Epithelial cell of esophagus (primary cell): ENCODE measurements around the gene VNN1.
"Not testable (repeated sequence)": the region's sequence is repeated elsewhere in the genome, so short reads cannot be mapped to it uniquely, and the experiment has no call there.

ENCODE experiments used
- DNase-seq: peaks from one replicate; pipeline ENCODE4 v3.0.0; 2010; ENCODE audit warnings: low read depth
- H3K4me3 ChIP-seq: 2 replicates; pipeline ENCODE4 v1.5.1; 2011; ENCODE audit warnings: mild to moderate bottlenecking, low read length, control low read depth
- TF ChIP-seq, protein P1 (sequence below): IDR thresholded peaks from 2 replicates; pipeline ENCODE4 v1.5.1; 2011; ENCODE audit warnings: low read depth, mild to moderate bottlenecking, low read length, control low read depth, inconsistent platforms; ENCODE audit not compliant: insufficient read depth; ENCODE audit errors: missing control alignments

The VNN1 gene

DNA sequence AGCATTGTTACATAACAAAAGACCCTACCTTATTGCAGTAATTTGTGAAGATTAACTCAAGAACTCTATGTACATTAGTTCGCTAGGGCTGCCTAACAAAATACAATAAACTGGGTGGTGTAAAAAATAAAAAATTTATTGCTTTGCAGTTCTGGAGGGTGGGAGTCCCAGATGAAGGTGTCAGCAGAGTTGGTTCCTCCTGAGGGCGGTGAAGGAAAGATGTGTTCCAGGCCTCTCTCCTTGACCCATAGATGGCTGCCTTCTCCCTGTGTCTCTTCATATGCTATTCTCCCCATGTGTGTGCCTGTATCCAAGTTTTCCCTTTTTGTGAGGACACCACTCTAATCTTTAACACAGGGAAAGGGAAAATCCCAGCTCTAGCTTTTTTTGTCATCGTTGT is 305 bp upstream of the VNN1 start:
- TF ChIP-seq, protein P1, sequence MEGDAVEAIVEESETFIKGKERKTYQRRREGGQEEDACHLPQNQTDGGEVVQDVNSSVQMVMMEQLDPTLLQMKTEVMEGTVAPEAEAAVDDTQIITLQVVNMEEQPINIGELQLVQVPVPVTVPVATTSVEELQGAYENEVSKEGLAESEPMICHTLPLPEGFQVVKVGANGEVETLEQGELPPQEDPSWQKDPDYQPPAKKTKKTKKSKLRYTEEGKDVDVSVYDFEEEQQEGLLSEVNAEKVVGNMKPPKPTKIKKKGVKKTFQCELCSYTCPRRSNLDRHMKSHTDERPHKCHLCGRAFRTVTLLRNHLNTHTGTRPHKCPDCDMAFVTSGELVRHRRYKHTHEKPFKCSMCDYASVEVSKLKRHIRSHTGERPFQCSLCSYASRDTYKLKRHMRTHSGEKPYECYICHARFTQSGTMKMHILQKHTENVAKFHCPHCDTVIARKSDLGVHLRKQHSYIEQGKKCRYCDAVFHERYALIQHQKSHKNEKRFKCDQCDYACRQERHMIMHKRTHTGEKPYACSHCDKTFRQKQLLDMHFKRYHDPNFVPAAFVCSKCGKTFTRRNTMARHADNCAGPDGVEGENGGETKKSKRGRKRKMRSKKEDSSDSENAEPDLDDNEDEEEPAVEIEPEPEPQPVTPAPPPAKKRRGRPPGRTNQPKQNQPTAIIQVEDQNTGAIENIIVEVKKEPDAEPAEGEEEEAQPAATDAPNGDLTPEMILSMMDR, result no peak

DNA sequence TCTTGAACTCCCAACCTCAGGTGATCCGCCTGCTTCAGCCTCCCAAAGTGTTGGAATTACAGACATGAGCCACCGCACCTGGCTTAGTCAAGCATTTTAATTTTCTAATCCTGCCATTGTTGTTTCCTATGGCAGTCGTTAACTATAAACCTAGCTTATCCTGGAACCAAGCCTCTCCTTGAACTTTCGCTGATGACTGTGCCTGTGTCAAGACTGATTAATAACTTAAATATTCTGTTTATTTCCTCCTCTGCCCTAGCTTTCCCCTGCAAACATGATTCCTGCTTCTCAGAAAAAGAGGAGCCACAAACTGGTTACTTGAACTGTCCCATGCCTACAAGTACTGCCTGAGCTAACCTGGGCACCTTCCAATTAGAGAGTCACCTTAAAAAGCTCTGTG is 1.5 kb downstream of the VNN1 start:
- DNase-seq, result peak; percentile 93
- no peak overlapping the region for H3K4me3 ChIP-seq
- TF ChIP-seq, protein P1, result no peak

More for the DNA sequence above, 305 bp upstream of the VNN1 start:
- no peak for DNase-seq
- H3K4me3 ChIP-seq, result no peak overlapping the region

DNA sequence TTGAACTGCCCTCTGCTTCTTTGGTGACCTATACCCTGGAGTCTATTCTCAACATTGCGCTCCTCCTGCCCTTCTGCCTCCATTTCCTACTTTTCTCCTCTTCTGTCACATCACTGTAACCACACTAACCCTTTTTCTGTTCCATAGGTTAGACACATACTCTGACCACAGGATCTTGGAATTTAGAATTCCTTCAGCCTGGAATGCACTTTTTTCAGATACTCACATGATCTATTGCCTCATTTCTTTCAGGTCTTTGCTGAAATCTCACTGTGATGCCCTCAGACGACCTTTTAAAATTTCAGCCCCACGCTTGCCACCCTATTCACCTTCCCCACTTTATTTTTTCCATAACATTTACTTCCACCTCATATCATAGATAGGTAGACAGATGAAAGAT is 5.1 kb downstream of the VNN1 start:
- H3K4me3 ChIP-seq, result no peak overlapping the region
- TF ChIP-seq, protein P1, result no peak
- DNase-seq, result no peak

DNA sequence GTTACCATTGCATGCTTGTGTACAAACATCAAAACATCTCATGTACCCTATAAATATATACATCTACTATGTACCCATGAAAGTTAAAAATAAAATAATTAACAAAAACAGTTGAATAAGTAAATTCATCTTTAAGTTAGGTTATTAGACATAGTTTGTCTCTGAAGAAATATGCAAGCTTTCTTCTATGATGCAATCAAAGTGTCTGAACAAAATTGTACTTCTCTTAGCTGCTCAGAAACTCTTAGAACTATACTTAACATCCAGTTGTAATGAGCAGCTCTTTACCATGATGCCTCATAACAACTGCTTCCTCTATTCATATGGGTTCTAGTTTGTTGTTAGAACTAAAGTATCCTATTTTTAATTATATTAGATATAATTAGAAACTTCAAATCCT is 5.9 kb downstream of the VNN1 start:
- no peak overlapping the region for H3K4me3 ChIP-seq
- TF ChIP-seq, protein P1, result no peak
- DNase-seq, result no peak

DNA sequence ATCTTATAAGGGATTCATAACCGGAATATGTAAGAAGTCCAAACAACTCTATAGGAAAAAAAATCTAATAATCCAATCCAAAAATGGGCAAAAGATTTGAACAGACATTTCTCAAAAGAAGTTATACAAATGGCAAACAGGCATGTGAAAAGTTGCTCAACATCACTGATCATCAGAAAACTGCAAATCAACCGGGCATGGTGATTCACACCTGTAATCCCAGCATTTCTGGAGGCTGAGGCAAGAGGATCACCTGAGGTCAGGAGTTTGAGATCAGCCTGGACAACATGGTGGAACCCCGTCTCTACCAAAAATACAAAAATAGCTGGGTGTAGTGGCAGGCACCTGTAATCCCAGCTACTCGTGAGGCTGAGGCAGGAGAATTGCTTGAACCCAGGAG is 7.1 kb downstream of the VNN1 start:
- peak; percentile 28 for DNase-seq
- not testable (repeated sequence) for H3K4me3 ChIP-seq

DNA sequence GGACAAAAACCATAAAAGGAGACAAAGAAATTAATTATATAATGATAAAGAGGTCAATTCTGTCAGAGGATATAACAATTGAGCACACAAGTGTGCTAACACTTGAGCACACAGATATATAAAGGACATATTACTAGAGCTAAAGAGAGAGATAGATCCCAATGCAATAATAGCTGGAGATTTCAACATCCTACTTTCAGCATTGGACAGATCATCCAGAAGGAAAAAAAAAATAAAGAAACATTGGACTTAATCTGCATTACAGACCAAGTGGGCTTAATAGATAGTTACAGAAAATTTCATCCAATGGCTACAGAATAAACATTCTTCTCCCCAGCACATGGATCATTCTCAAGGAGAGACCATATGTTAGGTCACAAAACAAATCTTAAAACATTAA is 9.9 kb downstream of the VNN1 start:
- no peak overlapping the region for H3K4me3 ChIP-seq
- TF ChIP-seq, protein P1, result no peak
- DNase-seq, result no peak

DNA sequence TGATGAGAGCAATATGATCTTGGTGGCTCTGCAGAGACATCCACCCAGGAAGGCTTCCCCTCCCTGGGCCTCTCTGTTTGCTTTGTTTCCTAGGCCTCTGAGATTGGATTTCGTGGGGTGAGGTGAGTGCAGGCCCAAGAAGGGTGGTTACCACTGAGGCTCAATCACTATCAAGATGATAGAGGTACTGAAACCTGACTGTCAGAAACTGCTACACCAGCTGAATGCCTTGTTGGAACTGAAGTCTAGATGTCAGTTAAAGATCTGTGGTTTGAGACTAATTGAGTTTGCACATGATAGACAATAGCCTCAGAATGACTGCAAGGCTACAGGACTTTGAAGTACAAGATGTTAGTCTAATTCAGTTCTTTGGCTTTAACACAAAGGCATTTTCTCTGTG is 15.2 kb downstream of the VNN1 start:
- TF ChIP-seq, protein P1, result no peak
- no peak for DNase-seq
- H3K4me3 ChIP-seq, result no peak overlapping the region

DNA sequence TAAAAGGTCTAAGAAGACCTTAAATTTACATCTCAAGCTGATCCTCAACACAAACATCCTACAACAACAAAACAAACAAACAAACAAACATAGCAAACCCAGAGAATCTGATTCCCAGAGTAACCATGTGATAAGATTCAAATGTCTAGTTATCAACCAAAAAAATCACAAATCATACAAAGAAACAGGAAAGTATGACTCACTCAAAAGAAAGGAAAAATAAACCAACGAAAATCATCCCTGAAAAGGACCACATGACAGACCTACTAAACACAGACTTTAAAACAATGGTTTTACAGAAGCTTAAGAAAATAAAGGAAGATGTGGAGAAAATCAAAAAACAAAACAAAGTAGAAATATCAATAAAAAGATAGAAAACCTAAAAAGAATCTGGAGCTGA is 18.1 kb downstream of the VNN1 start:
- TF ChIP-seq, protein P1, result no peak
- DNase-seq, result no peak
- no peak overlapping the region for H3K4me3 ChIP-seq
